Measurements from ENCODE around the gene NOTCH2.
"Not testable (repeated sequence)": the region's sequence is repeated elsewhere in the genome, so short reads cannot be mapped to it uniquely, and the experiment has no call there.

Gene NOTCH2

DNA sequence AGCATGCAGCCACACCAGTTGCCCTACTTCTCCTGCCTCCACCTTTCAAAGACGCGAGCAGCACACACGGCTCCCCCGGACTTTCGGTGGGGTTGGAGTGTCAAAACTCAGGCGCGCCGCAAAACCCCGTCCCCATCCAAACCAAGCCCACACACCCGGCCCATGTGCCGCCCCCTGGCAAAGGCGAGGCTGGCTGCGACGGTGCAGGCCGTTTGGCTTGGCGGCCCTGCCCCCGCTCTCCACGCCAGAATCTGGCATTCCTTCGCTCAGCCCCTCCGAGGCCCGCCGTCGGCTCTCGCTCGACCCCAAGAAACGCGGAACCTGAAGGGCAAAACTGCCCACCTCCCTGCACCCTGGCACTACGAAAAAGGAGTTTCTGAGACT, 787 bp downstream of the NOTCH2 start:
- not testable (repeated sequence) for DNase-seq; H3K27me3 ChIP-seq (ENCODE audit: insufficient read depth, low read length)

DNA sequence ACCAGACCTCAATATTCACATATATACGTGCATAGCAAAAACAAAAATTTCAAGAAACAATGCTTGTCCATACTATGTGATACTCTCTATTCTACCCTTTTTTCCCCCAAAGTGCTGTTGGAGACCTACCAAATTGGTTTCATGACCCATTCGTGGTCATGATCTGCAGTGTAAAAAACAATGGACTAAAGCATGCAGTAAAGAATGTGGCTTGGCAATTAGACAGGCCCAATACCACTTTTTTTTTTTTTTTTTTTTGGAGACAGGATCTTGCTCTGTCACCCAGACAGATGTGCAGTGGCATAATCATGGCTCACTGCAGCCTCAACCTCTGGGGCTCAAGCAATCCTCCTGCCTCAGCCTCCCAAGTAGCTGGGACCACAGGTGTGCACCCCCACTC, 21.3 kb downstream of the NOTCH2 start:
- not testable (repeated sequence) for H3K4ac ChIP-seq (ENCODE audit: low read depth, low read length); H3K9me3 ChIP-seq (ENCODE audit: insufficient read depth, low read depth, low read length)

More for the DNA sequence above, 787 bp downstream of the NOTCH2 start:
- WGBS (ENCODE audit: extremely low coverage, insufficient coverage, insufficient read length) = no CpG with 5 or more reads among the region's 28 CpGs
- H2BK120ac ChIP-seq (ENCODE audit: insufficient read depth, low read length, poor library complexity); H2AFZ ChIP-seq (ENCODE audit: insufficient read depth, low read length, poor library complexity); H4K12ac ChIP-seq (ENCODE audit: low read depth, low read length); H4K91ac ChIP-seq (ENCODE audit: low read depth, low read length); H3K9me3 ChIP-seq (ENCODE audit: insufficient read depth, low read depth, low read length); H3K4ac ChIP-seq (ENCODE audit: low read depth, low read length); H3K27ac ChIP-seq (ENCODE audit: low read depth, low read length); H2BK12ac ChIP-seq (ENCODE audit: low read length); H2AK5ac ChIP-seq (ENCODE audit: low read length); H3K14ac ChIP-seq (ENCODE audit: low read length); H3K79me1 ChIP-seq (ENCODE audit: low read length); H3K18ac ChIP-seq (ENCODE audit: low read length); H3K4me1 ChIP-seq (ENCODE audit: control insufficient read depth in 1 of 2, insufficient read depth in 2 of 2, low read length in 2 of 2); H2BK5ac ChIP-seq (ENCODE audit: low read depth, low read length, poor library complexity); H3K23ac ChIP-seq (ENCODE audit: low read length); H3K79me2 ChIP-seq (ENCODE audit: control insufficient read depth, insufficient read depth, low read length, poor library complexity); H3K9ac ChIP-seq (ENCODE audit: low read length); H3K36me3 ChIP-seq (ENCODE audit: control insufficient read depth in 1 of 2, insufficient read depth in 2 of 2, low read length in 2 of 2): not testable (repeated sequence)
- Histone ChIP-seq H3K4me3 (ENCODE audit: low read depth, low read length) (peak overlapping the region; percentile 75), H3K4me2 (ENCODE audit: low read length) (peak overlapping the region; percentile 48), H4K8ac (ENCODE audit: low read depth, low read length) (peak overlapping the region; percentile 47)

DNA sequence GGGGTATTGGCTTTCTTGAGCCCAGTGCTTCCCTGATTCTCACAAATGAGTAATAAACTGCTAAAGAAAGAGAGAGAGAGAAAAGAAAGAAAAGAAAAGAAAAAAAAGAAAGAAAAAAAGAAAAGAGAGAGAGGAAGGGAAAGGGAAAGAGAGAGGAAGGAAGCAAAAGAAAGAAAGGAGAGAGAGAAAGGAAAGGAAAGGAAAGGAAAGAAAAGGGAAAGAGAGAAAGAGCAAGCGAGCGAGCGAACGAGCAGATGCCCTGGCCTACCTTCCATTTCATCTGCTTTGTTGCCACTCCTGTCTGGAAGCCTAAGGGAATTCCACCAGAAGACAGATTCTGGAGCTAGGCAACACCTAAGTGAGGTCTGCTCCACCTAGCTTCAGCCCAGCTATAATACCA, 27.7 kb downstream of the NOTCH2 start:
- H3K27me3 ChIP-seq (ENCODE audit: insufficient read depth, low read length); H3K27ac ChIP-seq (ENCODE audit: low read depth, low read length); H3K18ac ChIP-seq (ENCODE audit: low read length); H4K12ac ChIP-seq (ENCODE audit: low read depth, low read length); H3K79me2 ChIP-seq (ENCODE audit: control insufficient read depth, insufficient read depth, low read length, poor library complexity); H3K4me2 ChIP-seq (ENCODE audit: low read length); H3K36me3 ChIP-seq (ENCODE audit: control insufficient read depth in 1 of 2, insufficient read depth in 2 of 2, low read length in 2 of 2); H3K23ac ChIP-seq (ENCODE audit: low read length); H3K9me3 ChIP-seq (ENCODE audit: insufficient read depth, low read depth, low read length); H2BK12ac ChIP-seq (ENCODE audit: low read length); H2AFZ ChIP-seq (ENCODE audit: insufficient read depth, low read length, poor library complexity); H3K79me1 ChIP-seq (ENCODE audit: low read length); H3K9ac ChIP-seq (ENCODE audit: low read length); DNase-seq; H2BK120ac ChIP-seq (ENCODE audit: insufficient read depth, low read length, poor library complexity); H3K14ac ChIP-seq (ENCODE audit: low read length); H3K4ac ChIP-seq (ENCODE audit: low read depth, low read length); H2AK5ac ChIP-seq (ENCODE audit: low read length); H3K4me3 ChIP-seq (ENCODE audit: low read depth, low read length); H3K4me1 ChIP-seq (ENCODE audit: control insufficient read depth in 1 of 2, insufficient read depth in 2 of 2, low read length in 2 of 2); H2BK5ac ChIP-seq (ENCODE audit: low read depth, low read length, poor library complexity); H4K91ac ChIP-seq (ENCODE audit: low read depth, low read length); H4K8ac ChIP-seq (ENCODE audit: low read depth, low read length): not testable (repeated sequence)
- WGBS (ENCODE audit: extremely low coverage, insufficient coverage, insufficient read length) = no CpG with 5 or more reads among the region's 4 CpGs

More for the DNA sequence above, 21.3 kb downstream of the NOTCH2 start:
- DNase-seq; H3K4me3 ChIP-seq (ENCODE audit: low read depth, low read length); H4K8ac ChIP-seq (ENCODE audit: low read depth, low read length); H3K4me2 ChIP-seq (ENCODE audit: low read length); H3K27me3 ChIP-seq (ENCODE audit: insufficient read depth, low read length); H3K27ac ChIP-seq (ENCODE audit: low read depth, low read length); H4K12ac ChIP-seq (ENCODE audit: low read depth, low read length); H2BK5ac ChIP-seq (ENCODE audit: low read depth, low read length, poor library complexity); H3K79me2 ChIP-seq (ENCODE audit: control insufficient read depth, insufficient read depth, low read length, poor library complexity); H3K23ac ChIP-seq (ENCODE audit: low read length); H2BK12ac ChIP-seq (ENCODE audit: low read length); H2AFZ ChIP-seq (ENCODE audit: insufficient read depth, low read length, poor library complexity); H3K36me3 ChIP-seq (ENCODE audit: control insufficient read depth in 1 of 2, insufficient read depth in 2 of 2, low read length in 2 of 2); H2BK120ac ChIP-seq (ENCODE audit: insufficient read depth, low read length, poor library complexity); H2AK5ac ChIP-seq (ENCODE audit: low read length); H3K18ac ChIP-seq (ENCODE audit: low read length); H3K79me1 ChIP-seq (ENCODE audit: low read length); H3K14ac ChIP-seq (ENCODE audit: low read length); H3K4me1 ChIP-seq (ENCODE audit: control insufficient read depth in 1 of 2, insufficient read depth in 2 of 2, low read length in 2 of 2); H4K91ac ChIP-seq (ENCODE audit: low read depth, low read length); H3K9ac ChIP-seq (ENCODE audit: low read length): not testable (repeated sequence)
- WGBS (ENCODE audit: extremely low coverage, insufficient coverage, insufficient read length) = no CpG with 5 or more reads among the region's 2 CpGs

DNA sequence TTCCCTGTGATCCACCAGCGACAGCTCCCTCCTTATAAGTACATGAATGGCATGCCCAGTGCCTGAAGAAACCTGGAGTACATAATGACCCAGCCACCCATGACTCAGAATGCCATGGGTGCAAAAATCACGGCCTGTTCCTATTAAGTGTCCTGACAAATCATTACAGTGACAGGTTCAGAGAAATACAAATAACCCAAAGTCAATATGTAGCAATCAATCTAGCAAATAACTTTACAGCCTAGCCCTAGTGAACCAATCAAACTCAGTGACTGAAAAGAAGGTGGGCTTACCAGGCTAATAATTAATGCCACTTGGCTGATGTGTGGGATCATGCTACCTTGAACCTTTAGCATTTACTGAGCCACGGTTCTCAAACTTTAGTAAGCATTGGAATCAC, 37.2 kb downstream of the NOTCH2 start:
- WGBS (ENCODE audit: extremely low coverage, insufficient coverage, insufficient read length) = no CpG with 5 or more reads among the region's 3 CpGs
- H3K23ac ChIP-seq (ENCODE audit: low read length); H3K27me3 ChIP-seq (ENCODE audit: insufficient read depth, low read length); H3K9me3 ChIP-seq (ENCODE audit: insufficient read depth, low read depth, low read length); H3K4ac ChIP-seq (ENCODE audit: low read depth, low read length); H2BK12ac ChIP-seq (ENCODE audit: low read length); DNase-seq; H3K36me3 ChIP-seq (ENCODE audit: control insufficient read depth in 1 of 2, insufficient read depth in 2 of 2, low read length in 2 of 2); H2BK5ac ChIP-seq (ENCODE audit: low read depth, low read length, poor library complexity); H3K4me2 ChIP-seq (ENCODE audit: low read length); H3K27ac ChIP-seq (ENCODE audit: low read depth, low read length); H3K18ac ChIP-seq (ENCODE audit: low read length); H4K91ac ChIP-seq (ENCODE audit: low read depth, low read length); H3K4me1 ChIP-seq (ENCODE audit: control insufficient read depth in 1 of 2, insufficient read depth in 2 of 2, low read length in 2 of 2); H3K4me3 ChIP-seq (ENCODE audit: low read depth, low read length); H4K12ac ChIP-seq (ENCODE audit: low read depth, low read length); H2AK5ac ChIP-seq (ENCODE audit: low read length); H3K79me1 ChIP-seq (ENCODE audit: low read length); H3K9ac ChIP-seq (ENCODE audit: low read length); H4K8ac ChIP-seq (ENCODE audit: low read depth, low read length); H3K79me2 ChIP-seq (ENCODE audit: control insufficient read depth, insufficient read depth, low read length, poor library complexity); H2BK120ac ChIP-seq (ENCODE audit: insufficient read depth, low read length, poor library complexity); H3K14ac ChIP-seq (ENCODE audit: low read length); H2AFZ ChIP-seq (ENCODE audit: insufficient read depth, low read length, poor library complexity): not testable (repeated sequence)

All from trophoblast cell (in vitro differentiated cells and primary cell).